ENCODE data around the gene EML6.
A peak's percentile ranks its signal among the peaks of the same experiment; 100 is the strongest.

Gene EML6

GRCh38 chr2:55011831-55012671 lies 288.6 kb downstream of the EML6 start:
- no peak for DNase-seq

GRCh38 chr2:55012672-55013484 lies 289.4 kb downstream of the EML6 start:
- DNase-seq = no peak

- DNase-seq = no peak
Observed at GRCh38 chr2:55013936-55014335, 290.5 kb downstream of the EML6 start.

- peak; percentile 64 for DNase-seq
Observed at GRCh38 chr2:55014962-55015939, 291.8 kb downstream of the EML6 start.

GRCh38 chr2:55017428-55017827 lies 294.0 kb downstream of the EML6 start:
- DNase-seq = no peak

GRCh38 chr2:55017880-55018279 lies 294.4 kb downstream of the EML6 start:
- DNase-seq = no peak

- DNase-seq = no peak
Observed at GRCh38 chr2:55018619-55019018, 295.2 kb downstream of the EML6 start.

- no peak for DNase-seq
Observed at GRCh38 chr2:55019526-55020258, 296.2 kb downstream of the EML6 start.
